RWPE1 (cell line): ENCODE data around the gene ACTA2.
A peak's percentile ranks its signal among the peaks of the same experiment; 100 is the strongest.

Experiments
- CTCF ChIA-PET: fragments of 350-600 bp; sonication (Branson Sonifier 250); formaldehyde crosslinking; extraction: SDS; loops from one replicate; lab custom pipeline; 2021; lab: Yijun Ruan, JAX
- POLR2A ChIA-PET: fragments of 400-600 bp; formaldehyde crosslinking; extraction: SDS; loops from one replicate; lab custom pipeline; 2020; ENCODE audit warnings: antibody characterized with exemption; ENCODE audit not compliant: low non-redundant PET; lab: Yijun Ruan, JAX
- DNase-seq: peaks from one replicate; pipeline ENCODE4 v3.0.0; 2012; ENCODE audit warnings: low spot score
- H3K27ac ChIP-seq: fragments of 450-650 bp; 2 replicates; pipeline ENCODE4 v1.5.1; 2017
- TF ChIP-seq, protein P1 (sequence below): fragments of 450-650 bp; conservative IDR thresholded peaks from 2 replicates; pipeline ENCODE4 v1.5.1; 2017; ENCODE audit warnings: low read depth, mild to moderate bottlenecking

The ACTA2 gene

GRCh38 chr10:88989824-88990383 lies 37.3 kb upstream of the ACTA2 start:
- TF ChIP-seq, protein P1, sequence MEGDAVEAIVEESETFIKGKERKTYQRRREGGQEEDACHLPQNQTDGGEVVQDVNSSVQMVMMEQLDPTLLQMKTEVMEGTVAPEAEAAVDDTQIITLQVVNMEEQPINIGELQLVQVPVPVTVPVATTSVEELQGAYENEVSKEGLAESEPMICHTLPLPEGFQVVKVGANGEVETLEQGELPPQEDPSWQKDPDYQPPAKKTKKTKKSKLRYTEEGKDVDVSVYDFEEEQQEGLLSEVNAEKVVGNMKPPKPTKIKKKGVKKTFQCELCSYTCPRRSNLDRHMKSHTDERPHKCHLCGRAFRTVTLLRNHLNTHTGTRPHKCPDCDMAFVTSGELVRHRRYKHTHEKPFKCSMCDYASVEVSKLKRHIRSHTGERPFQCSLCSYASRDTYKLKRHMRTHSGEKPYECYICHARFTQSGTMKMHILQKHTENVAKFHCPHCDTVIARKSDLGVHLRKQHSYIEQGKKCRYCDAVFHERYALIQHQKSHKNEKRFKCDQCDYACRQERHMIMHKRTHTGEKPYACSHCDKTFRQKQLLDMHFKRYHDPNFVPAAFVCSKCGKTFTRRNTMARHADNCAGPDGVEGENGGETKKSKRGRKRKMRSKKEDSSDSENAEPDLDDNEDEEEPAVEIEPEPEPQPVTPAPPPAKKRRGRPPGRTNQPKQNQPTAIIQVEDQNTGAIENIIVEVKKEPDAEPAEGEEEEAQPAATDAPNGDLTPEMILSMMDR: no peak
- CTCF ChIA-PET: interaction anchor here (0.7 to 2.5 kb wide), 6 partner anchors 55 to 368 kb away, joined by 3 to 11 read pairs (median 4); no protein-coding TSS in a partner anchor
- POLR2A ChIA-PET: interaction anchor here (0.5 to 1.1 kb wide), 2 partner anchors 57 to 66 kb away, joined by 3 read pairs; no protein-coding TSS in a partner anchor
- peak; percentile 53 for DNase-seq
- H3K27ac ChIP-seq: peak overlapping the region; percentile 100

GRCh38 chr10:88989423-88989822 lies 36.9 kb upstream of the ACTA2 start:
- H3K27ac ChIP-seq: peak overlapping the region; percentile 100
- no peak for DNase-seq
- ChIA-PET POLR2A (interaction anchor here (0.5 kb wide), 1 partner anchor 66 kb away, joined by 3 read pairs; no protein-coding TSS in a partner anchor), CTCF (interaction anchor here (0.7 to 2.5 kb wide), 3 partner anchors 56 to 369 kb away, joined by 3 to 11 read pairs (median 4); no protein-coding TSS in a partner anchor)
- TF ChIP-seq, protein P1: no peak

GRCh38 chr10:88987840-88988239 lies 35.3 kb upstream of the ACTA2 start:
- TF ChIP-seq, protein P1: no peak
- CTCF ChIA-PET: interaction anchor here (0.6 to 2.4 kb wide), 14 partner anchors 8 to 422 kb away, joined by 3 to 14 read pairs (median 4); no protein-coding TSS in a partner anchor
- H3K27ac ChIP-seq: no peak overlapping the region
- no peak for DNase-seq
- POLR2A ChIA-PET: no interaction called here

DNA sequence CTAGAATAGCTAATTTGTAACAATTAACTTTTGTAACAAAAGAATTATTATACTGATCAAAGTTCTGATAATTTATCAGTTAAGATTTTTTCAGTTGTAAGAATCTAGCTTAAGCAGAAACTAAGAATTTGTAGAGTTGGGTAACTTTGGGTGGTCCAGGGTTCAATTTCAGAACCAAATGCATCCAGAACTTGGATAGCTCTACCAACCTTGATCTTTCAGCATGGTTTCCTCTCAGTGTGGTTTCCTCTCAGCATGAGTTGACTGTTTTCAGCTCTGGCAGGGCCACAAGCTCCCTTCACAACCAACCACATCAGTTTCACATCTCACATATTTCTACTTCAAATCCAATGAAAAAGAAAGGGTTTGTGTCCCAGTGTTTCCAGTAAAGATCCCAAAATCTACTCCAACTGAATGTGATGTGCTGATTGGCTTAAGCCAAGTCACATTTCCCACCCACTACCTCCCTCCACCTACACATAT lies 34.7 kb upstream of the ACTA2 start:
- no peak for DNase-seq
- ChIA-PET POLR2A (no interaction called here), CTCF (interaction anchor here (0.6 to 2.4 kb wide), 25 partner anchors 9 to 1023 kb away, joined by 3 to 14 read pairs (median 4); no protein-coding TSS in a partner anchor)
- H3K27ac ChIP-seq: no peak overlapping the region
- TF ChIP-seq, protein P1: peak; percentile 27; the same call in 1 of the 2 replicates

DNA sequence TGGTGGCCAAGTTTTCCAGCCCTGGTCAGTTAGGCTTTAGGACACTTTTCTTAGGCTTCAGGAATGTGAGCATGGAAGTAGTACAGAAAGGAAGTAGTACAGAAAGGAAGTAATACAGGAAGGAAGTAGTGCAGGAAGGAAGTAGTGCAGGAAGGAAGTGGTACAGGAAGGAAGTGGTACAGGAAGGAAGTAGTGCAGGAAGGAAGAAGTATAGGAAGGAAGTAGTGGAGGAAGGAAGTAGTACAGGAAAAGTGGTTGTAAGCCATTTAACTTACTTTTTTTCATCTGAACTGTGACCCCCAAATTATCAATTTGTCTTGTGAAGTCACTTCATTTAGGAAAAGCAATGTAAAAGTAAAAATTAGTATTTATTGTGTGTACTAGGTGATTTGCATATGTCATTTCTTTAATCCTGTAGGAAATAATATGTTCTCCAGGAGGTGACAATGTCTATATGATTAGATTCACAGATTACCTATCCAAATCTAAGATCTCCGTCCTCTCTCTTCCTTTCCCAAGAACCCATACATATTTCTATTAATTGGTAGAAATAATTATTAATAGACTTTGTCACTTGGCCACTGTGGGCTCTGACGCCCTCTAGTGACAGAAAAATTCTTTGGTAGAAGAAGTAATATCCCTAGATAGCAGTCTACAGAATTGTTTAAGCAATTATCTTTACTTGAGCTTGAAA lies 34.1 kb upstream of the ACTA2 start:
- TF ChIP-seq, protein P1: peak; percentile 80
- ChIA-PET CTCF (interaction anchor here (0.6 to 2.4 kb wide), 24 partner anchors 8 to 1023 kb away, joined by 3 to 14 read pairs (median 4); no protein-coding TSS in a partner anchor), POLR2A (no interaction called here)
- peak; percentile 30 for DNase-seq
- H3K27ac ChIP-seq: no peak overlapping the region

- no peak overlapping the region for H3K27ac ChIP-seq
- TF ChIP-seq, protein P1: no peak
- DNase-seq: no peak
- CTCF ChIA-PET: no interaction called here
- POLR2A ChIA-PET: no interaction called here
These were observed 32.0 kb upstream of the ACTA2 start for GRCh38 chr10:88984525-88984924.
